T-helper 2 cell treated with Interferon-gamma antibody and Interleukin-4, amounts not matched to agents 5 μg/mL and 100 μg/mL, for 36 hours (primary cell): Measurements from ENCODE around the gene ESCO1.
"Not testable (repeated sequence)": the region's sequence is repeated elsewhere in the genome, so short reads cannot be mapped to it uniquely, and the experiment has no call there.

Source experiments
- DNase-seq: peaks from one replicate; pipeline ENCODE4 v3.0.0; 2021; ENCODE audit warnings: low spot score
- H3K27ac Mint-ChIP-seq: one replicate; pipeline ENCODE4 v1.8.0; 2021; ENCODE audit warnings: mild to moderate bottlenecking, mixed read lengths
- H3K27me3 Mint-ChIP-seq: one replicate; pipeline ENCODE4 v1.8.0; 2021; ENCODE audit warnings: low read depth, mixed read lengths
- H3K36me3 Mint-ChIP-seq: one replicate; pipeline ENCODE4 v1.8.0; 2021; ENCODE audit warnings: low read depth, mixed read lengths
- H3K4me1 Mint-ChIP-seq: one replicate; pipeline ENCODE4 v1.8.0; 2021; ENCODE audit warnings: low read depth, mixed read lengths
- H3K4me3 Mint-ChIP-seq: one replicate; pipeline ENCODE4 v1.8.0; 2022; ENCODE audit warnings: mild to moderate bottlenecking, moderate library complexity, mixed read lengths
- H3K9me3 Mint-ChIP-seq: one replicate; pipeline ENCODE4 v1.8.0; 2021; ENCODE audit warnings: mixed read lengths

Gene ESCO1

DNA sequence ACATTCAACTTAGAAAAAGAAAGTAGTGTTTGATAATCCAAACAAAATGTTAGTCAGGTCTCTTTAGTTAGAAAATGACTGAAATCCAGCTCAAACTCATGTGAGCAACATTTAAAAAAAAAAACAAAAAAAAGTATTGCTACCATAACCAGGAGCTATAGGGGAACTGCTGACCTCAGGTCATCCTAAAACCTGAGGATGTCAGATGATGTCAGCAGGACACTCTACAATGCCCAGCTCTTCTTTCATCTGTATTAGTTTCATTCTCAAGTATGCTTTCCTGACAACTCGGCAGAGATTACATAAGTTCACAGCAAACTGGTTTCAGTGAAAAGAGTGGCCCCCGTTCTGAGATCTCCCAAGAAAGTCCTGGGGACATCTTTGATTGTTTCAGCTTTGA, 4.2 kb upstream of the ESCO1 start:
- no peak for DNase-seq
- no peak overlapping the region for H3K4me3 Mint-ChIP-seq
- no peaks in the 10 kb centered on the region for H3K36me3 Mint-ChIP-seq
- peaks cover 3% of the 10 kb centered on the region for H3K4me1 Mint-ChIP-seq
- H3K27me3 Mint-ChIP-seq, result no peaks in the 10 kb centered on the region
- H3K9me3 Mint-ChIP-seq, result no peaks in the 10 kb centered on the region
- H3K27ac Mint-ChIP-seq, result no peak overlapping the region

DNA sequence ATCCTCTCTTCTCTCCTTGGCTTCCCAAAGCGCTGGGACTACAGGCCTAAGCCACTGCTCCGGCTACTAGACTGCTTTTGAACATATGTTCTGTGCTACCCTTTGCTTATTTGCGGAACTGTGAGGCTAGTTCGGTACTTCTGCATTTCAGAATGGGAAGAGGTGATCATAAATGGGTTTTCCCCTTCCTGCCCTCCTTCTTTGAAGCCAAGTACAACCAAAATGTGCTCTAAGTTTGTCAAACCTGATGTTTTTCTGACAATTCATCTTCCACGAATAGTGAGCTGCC, 1.7 kb upstream of the ESCO1 start:
- Mint-ChIP-seq H3K4me1 (peaks cover 14% of the 10 kb centered on the region), H3K27ac (peak overlapping the region; percentile 60), H3K4me3 (no peak overlapping the region), H3K27me3 (no peaks in the 10 kb centered on the region), H3K9me3 (no peaks in the 10 kb centered on the region), H3K36me3 (no peaks in the 10 kb centered on the region)
- no peak for DNase-seq

DNA sequence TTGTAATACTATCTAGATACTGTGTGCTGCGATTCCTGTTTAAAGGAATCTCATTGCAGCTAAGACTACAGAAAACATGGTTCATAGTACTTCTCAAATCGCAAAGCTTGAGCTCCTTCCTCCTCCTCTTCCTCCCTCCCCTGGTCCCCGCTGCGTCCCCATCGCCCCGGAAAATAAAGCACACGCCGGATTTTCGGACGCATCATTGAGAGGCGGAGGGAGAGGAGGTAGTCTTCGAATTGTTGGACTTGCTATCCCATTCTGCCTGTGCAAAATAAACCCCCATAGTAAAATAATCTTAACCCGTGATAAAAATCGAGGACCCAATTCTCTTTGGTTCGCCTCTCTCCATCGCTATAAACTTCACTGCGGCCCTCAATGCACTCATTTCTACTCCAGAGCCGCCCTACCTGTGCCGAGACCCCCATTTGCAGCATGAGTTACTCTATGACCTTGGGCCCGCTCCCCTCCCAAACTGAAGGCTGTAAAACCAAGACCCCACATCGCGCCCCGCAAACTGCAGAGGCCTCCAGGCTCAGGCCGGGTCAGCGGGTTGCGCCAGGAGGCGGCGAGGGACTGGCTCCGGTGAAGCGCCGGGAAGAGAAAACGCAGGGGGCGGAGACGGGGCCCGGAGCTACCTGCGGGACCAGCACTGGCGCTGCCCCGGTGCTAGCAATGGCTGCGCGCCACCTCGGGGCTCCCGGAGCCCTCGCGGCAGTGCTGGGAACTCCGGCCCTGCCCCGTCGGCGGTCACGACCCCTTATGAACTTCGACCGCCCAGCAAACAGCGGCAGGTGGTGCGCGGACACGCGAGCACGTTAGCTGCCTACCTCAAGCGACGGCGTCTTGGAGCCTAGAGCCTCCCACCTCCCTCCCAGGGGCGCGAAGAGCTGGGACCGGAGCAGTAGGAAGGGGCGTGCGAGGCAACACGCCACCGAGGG, 649 bp downstream of the ESCO1 start:
- Mint-ChIP-seq H3K27ac (peak overlapping the region; percentile 98), H3K9me3 (no peaks in the 10 kb centered on the region), H3K27me3 (no peaks in the 10 kb centered on the region), H3K4me1 (peaks cover 18% of the 10 kb centered on the region), H3K36me3 (no peaks in the 10 kb centered on the region), H3K4me3 (peak overlapping the region; percentile 100)
- no peak for DNase-seq

DNA sequence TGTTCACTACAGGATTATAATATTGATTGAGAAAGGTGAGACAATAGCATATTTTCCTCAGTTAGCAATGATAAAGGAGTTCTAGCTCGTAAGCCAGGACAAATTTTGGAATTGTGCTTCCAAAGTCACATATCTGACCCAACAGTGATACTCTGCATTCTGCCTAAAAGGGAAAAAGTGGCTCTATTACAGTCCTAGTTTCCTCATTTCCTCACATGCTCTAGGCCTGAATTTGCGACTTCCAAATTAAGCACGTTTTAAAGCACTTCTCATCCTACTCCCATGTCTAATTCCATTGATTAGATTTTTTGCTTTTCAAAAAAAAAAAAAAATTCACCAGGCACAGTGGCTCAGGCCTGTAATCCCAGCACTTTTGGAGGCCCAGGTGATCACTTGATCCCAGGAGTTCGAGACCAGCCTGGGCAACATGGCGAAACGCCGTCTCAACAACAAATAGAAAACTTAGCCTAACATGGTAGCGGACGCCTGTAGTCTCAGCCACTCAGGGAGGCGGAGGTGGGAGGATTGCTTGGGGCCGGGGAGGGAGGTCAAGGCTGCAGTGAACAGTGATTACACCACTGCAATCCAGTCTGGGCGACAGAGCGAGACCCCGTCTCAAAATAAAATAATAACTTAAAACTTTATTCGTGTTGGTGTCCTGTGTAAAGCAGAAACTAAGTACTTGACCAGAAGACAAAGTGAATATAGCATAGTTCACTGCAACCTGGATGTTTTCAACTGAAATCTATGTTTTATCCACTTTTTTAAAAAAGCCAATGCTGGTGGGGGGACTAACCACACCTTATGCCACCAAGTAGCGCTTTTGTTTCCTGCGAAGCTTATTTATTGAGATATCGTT, 1.5 kb downstream of the ESCO1 start:
- peak overlapping the region; percentile 100 for H3K4me3 Mint-ChIP-seq
- H3K27me3 Mint-ChIP-seq, result no peaks in the 10 kb centered on the region
- H3K36me3 Mint-ChIP-seq, result peaks cover 4% of the 10 kb centered on the region
- H3K4me1 Mint-ChIP-seq, result peaks cover 19% of the 10 kb centered on the region
- no peak for DNase-seq
- H3K9me3 Mint-ChIP-seq, result no peaks in the 10 kb centered on the region
- peak overlapping the region; percentile 98 for H3K27ac Mint-ChIP-seq

GRCh38 chr18:21597620-21598019, 2.9 kb downstream of the ESCO1 start:
- H3K36me3 Mint-ChIP-seq, result peaks cover 9% of the 10 kb centered on the region
- no peaks in the 10 kb centered on the region for H3K9me3 Mint-ChIP-seq
- no peak overlapping the region for H3K27ac Mint-ChIP-seq
- H3K4me1 Mint-ChIP-seq, result peaks cover 24% of the 10 kb centered on the region
- no peak overlapping the region for H3K4me3 Mint-ChIP-seq
- no peak for DNase-seq
- no peaks in the 10 kb centered on the region for H3K27me3 Mint-ChIP-seq

DNA sequence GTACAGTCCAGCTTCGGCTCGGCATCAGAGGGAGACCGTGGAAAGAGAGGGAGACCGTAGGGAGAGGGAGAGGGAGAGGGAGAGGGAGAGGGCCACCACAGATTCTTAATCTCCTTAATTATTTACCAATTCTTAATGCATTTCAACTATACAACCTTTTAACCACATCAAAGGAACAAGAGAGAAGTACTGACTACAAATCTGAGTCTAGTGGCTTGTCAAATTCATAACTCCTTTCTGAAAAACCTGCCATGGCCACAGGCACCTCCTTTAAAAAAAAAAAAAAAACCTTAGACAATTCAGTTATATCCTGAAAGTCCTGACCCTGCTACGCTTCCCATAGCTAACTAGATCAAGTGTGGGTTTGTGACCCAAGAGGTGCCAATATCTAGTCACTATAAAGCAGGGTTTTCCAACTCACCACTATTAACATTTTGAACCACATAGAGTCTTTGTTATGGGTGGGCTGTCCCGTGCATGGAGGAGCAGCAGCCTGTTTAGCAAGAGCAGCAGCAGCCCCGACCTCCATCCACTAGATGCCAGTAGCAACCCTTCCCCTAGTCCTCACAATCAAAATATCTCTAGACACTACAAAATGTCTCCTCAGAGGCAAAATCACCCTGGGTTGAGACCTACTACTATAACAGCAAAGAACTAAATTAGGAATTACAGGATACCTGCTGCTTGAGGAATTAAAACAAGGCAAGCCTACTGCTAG, 6.8 kb downstream of the ESCO1 start:
- Mint-ChIP-seq H3K36me3 (peaks cover 23% of the 10 kb centered on the region), H3K9me3 (no peaks in the 10 kb centered on the region), H3K27me3 (no peaks in the 10 kb centered on the region), H3K4me3 (no peak overlapping the region), H3K27ac (no peak overlapping the region), H3K4me1 (peaks cover 16% of the 10 kb centered on the region)
- no peak for DNase-seq

GRCh38 chr18:21592361-21592760, 8.1 kb downstream of the ESCO1 start:
- H3K4me1 Mint-ChIP-seq, H3K9me3 Mint-ChIP-seq, H3K27me3 Mint-ChIP-seq, H3K4me3 Mint-ChIP-seq, DNase-seq, H3K27ac Mint-ChIP-seq: not testable (repeated sequence)
- peaks cover 26% of the 10 kb centered on the region for H3K36me3 Mint-ChIP-seq

- peaks cover 8% of the 10 kb centered on the region for H3K36me3 Mint-ChIP-seq
- DNase-seq, result no peak
- peaks cover 6% of the 10 kb centered on the region for H3K4me1 Mint-ChIP-seq
- no peak overlapping the region for H3K27ac Mint-ChIP-seq
- H3K27me3 Mint-ChIP-seq, result no peaks in the 10 kb centered on the region
- H3K9me3 Mint-ChIP-seq, result no peaks in the 10 kb centered on the region
- H3K4me3 Mint-ChIP-seq, result no peak overlapping the region
These were observed 16.1 kb downstream of the ESCO1 start for GRCh38 chr18:21584391-21584790.

- H3K27ac Mint-ChIP-seq, result no peak overlapping the region
- peaks cover 2% of the 10 kb centered on the region for H3K4me1 Mint-ChIP-seq
- peaks cover 55% of the 10 kb centered on the region for H3K36me3 Mint-ChIP-seq
- no peak overlapping the region for H3K4me3 Mint-ChIP-seq
- H3K27me3 Mint-ChIP-seq, result no peaks in the 10 kb centered on the region
- no peaks in the 10 kb centered on the region for H3K9me3 Mint-ChIP-seq
- no peak for DNase-seq
These were observed 24.8 kb downstream of the ESCO1 start for GRCh38 chr18:21575656-21576055.

GRCh38 chr18:21571772-21572171, 28.7 kb downstream of the ESCO1 start:
- Mint-ChIP-seq H3K9me3 (no peaks in the 10 kb centered on the region), H3K27ac (no peak overlapping the region), H3K4me1 (no peaks in the 10 kb centered on the region), H3K36me3 (peaks cover 55% of the 10 kb centered on the region), H3K4me3 (no peak overlapping the region), H3K27me3 (no peaks in the 10 kb centered on the region)
- no peak for DNase-seq

GRCh38 chr18:21559195-21559594, 41.3 kb downstream of the ESCO1 start:
- peaks cover 24% of the 10 kb centered on the region for H3K36me3 Mint-ChIP-seq
- no peaks in the 10 kb centered on the region for H3K27me3 Mint-ChIP-seq
- no peak for DNase-seq
- no peak overlapping the region for H3K4me3 Mint-ChIP-seq
- H3K9me3 Mint-ChIP-seq, result no peaks in the 10 kb centered on the region
- no peak overlapping the region for H3K27ac Mint-ChIP-seq
- H3K4me1 Mint-ChIP-seq, result no peaks in the 10 kb centered on the region

DNA sequence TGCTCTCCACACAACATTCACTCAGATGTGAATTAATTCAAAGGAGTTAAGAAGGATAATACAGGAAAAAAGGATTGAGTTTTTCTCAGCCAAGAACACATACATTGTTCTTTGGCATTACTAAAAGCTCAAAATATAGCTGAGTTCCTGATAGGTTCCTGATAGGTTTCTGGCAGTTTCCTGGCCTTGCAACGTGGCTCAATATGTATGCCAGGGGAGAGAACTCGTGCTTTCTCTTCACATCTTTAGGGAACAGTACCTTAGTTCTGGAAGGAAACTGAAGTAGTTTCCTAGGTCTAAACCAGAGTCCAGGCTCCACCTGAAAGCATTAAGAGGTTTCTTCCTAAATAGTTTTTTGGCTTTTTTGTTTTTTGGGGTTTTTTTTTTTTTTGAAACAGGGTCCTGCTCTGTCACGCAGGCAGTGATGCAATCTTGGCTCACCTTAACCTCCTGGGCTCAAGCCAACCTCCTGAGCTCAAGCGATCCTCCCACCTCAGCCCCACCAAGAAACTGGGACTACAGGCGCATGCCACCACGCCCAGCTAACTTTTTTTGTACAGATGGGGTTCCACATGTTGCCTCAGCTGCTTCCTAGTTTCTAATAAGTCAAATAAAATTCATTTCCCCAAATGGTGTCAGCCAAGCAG, 42.8 kb downstream of the ESCO1 start:
- Mint-ChIP-seq H3K9me3 (no peaks in the 10 kb centered on the region), H3K4me3 (no peak overlapping the region), H3K27me3 (no peaks in the 10 kb centered on the region), H3K36me3 (peaks cover 23% of the 10 kb centered on the region), H3K4me1 (no peaks in the 10 kb centered on the region), H3K27ac (no peak overlapping the region)
- DNase-seq, result no peak

DNA sequence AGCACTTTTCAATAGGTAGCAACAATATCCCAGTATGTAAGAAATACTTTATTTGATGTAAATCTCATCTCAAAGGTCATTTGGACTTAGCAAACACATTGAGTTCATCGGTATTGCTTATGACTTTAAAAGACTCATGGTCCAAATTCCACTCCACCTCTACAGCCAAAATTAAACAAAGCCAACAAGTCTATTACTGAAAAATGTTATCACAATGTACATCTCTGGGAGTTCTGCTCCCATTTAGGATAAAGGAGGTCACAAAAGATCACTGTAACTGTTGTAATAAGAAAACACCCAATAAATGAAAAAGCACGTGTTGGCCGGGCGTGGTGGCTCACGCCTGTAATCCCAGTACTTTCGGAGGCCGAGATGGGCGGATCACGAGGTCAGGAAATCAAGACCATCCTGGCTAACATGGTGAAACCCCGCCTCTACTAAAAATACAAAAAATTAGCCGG, 50.0 kb downstream of the ESCO1 start:
- Mint-ChIP-seq H3K4me3 (no peak overlapping the region), H3K4me1 (no peaks in the 10 kb centered on the region), H3K36me3 (peaks cover 36% of the 10 kb centered on the region), H3K9me3 (no peaks in the 10 kb centered on the region), H3K27me3 (no peaks in the 10 kb centered on the region), H3K27ac (no peak overlapping the region)
- no peak for DNase-seq
